ENCODE results near the gene IFNA5.

The IFNA5 gene

GRCh38 chr9:21305213-21305612 lies at the start of gene IFNA5:
Gene IFNA5, minus strand, starts transcription at chr9:21305313. Its CDS starts 57 bp downstream, at chr9:21305256.
- no peak for DNase-seq (ENCODE audit: low read depth in 2 of 2)

- no peak for DNase-seq (ENCODE audit: low read depth in 2 of 2)
These were observed 45.7 kb upstream of the IFNA5 start, which contains the start of gene IFNA6 for GRCh38 chr9:21350787-21351186. Gene IFNA6, minus strand, starts transcription at chr9:21350887. Its CDS starts 0 bp downstream, at chr9:21350887.

- no peak for DNase-seq (ENCODE audit: low read depth in 2 of 2)
These were observed 43.4 kb upstream of the IFNA5 start for GRCh38 chr9:21348430-21348970.

GRCh38 chr9:21340735-21341134 lies 35.6 kb upstream of the IFNA5 start:
- DNase-seq (ENCODE audit: low read depth in 2 of 2), result no peak

GRCh38 chr9:21336457-21336856 lies 31.3 kb upstream of the IFNA5 start:
- no peak for DNase-seq (ENCODE audit: low read depth in 2 of 2)

GRCh38 chr9:21334701-21335632 lies 29.9 kb upstream of the IFNA5 start, which contains the start of gene KLHL9:
Gene KLHL9, minus strand, starts transcription at chr9:21335404. Its CDS starts 545 bp downstream, at chr9:21334859.
- peak; percentile 77 to 84 for DNase-seq (ENCODE audit: low read depth in 2 of 2)

GRCh38 chr9:21333226-21333625 lies 28.1 kb upstream of the IFNA5 start:
- DNase-seq (ENCODE audit: low read depth in 2 of 2), result no peak

GRCh38 chr9:21331676-21332402 lies 26.7 kb upstream of the IFNA5 start:
- DNase-seq (ENCODE audit: low read depth in 2 of 2), result no peak

- no peak for DNase-seq (ENCODE audit: low read depth in 2 of 2)
These were observed 21.5 kb upstream of the IFNA5 start for GRCh38 chr9:21326526-21327139.

GRCh38 chr9:21324047-21324446 lies 18.9 kb upstream of the IFNA5 start:
- DNase-seq (ENCODE audit: low read depth in 2 of 2), result no peak

GRCh38 chr9:21322911-21323461 lies 17.9 kb upstream of the IFNA5 start:
- DNase-seq (ENCODE audit: low read depth in 2 of 2), result no peak

GRCh38 chr9:21320465-21320864 lies 15.4 kb upstream of the IFNA5 start:
- DNase-seq (ENCODE audit: low read depth in 2 of 2), result no peak

- peak in 1 of 2 donors; percentile 9 for DNase-seq (ENCODE audit: low read depth in 2 of 2)
These were observed 13.1 kb upstream of the IFNA5 start for GRCh38 chr9:21317956-21318923.

- DNase-seq (ENCODE audit: low read depth in 2 of 2), result no peak
These were observed 11.7 kb upstream of the IFNA5 start for GRCh38 chr9:21316860-21317259.

- no peak for DNase-seq (ENCODE audit: low read depth in 2 of 2)
These were observed 11.1 kb upstream of the IFNA5 start for GRCh38 chr9:21316032-21316842.

GRCh38 chr9:21314152-21314551 lies 9.0 kb upstream of the IFNA5 start:
- DNase-seq (ENCODE audit: low read depth in 2 of 2), result no peak

- DNase-seq (ENCODE audit: low read depth in 2 of 2), result no peak
These were observed 6.8 kb upstream of the IFNA5 start for GRCh38 chr9:21311889-21312288.

- no peak for DNase-seq (ENCODE audit: low read depth in 2 of 2)
These were observed 9.1 kb downstream of the IFNA5 start for GRCh38 chr9:21295992-21296391.

GRCh38 chr9:21294904-21295538 lies 10.1 kb downstream of the IFNA5 start:
- DNase-seq (ENCODE audit: low read depth in 2 of 2), result no peak

Measured in stimulated activated CD4-positive, alpha-beta T cell treated with anti-CD3 and anti-CD28 coated beads, Interleukin-1b, Interleukin-23, amount 100 ng/mL, for 4 hours (primary cell).